Activated CD4-positive, alpha-beta T cell treated with anti-CD3 and anti-CD28 coated beads for 48 hours (primary cell): ENCODE data around the gene VSIG4.

ENCODE experiments used
- DNase-seq: peaks from one replicate; pipeline ENCODE4 v3.0.0-alpha.2; 2020

VSIG4 gene

GRCh38 chrX:66023385-66024091, 16.3 kb downstream of the VSIG4 start:
- DNase-seq: no peak

GRCh38 chrX:66022632-66023384, 17.1 kb downstream of the VSIG4 start:
- no peak for DNase-seq

GRCh38 chrX:66021765-66022631, 17.9 kb downstream of the VSIG4 start:
- DNase-seq: no peak

- DNase-seq: no peak
These were observed 18.5 kb downstream of the VSIG4 start for GRCh38 chrX:66021401-66021764.

- DNase-seq: no peak
These were observed 19.1 kb downstream of the VSIG4 start for GRCh38 chrX:66020631-66021334.

GRCh38 chrX:66019974-66020373, 19.9 kb downstream of the VSIG4 start:
- no peak for DNase-seq

GRCh38 chrX:66019310-66019652, 20.6 kb downstream of the VSIG4 start:
- no peak for DNase-seq

- no peak for DNase-seq
These were observed 21.1 kb downstream of the VSIG4 start for GRCh38 chrX:66018585-66019309.

- no peak for DNase-seq
These were observed 22.2 kb downstream of the VSIG4 start for GRCh38 chrX:66017659-66018170.

GRCh38 chrX:66016905-66017658, 22.8 kb downstream of the VSIG4 start:
- DNase-seq: peak; percentile 13

GRCh38 chrX:66015900-66016689, 23.8 kb downstream of the VSIG4 start:
- no peak for DNase-seq

GRCh38 chrX:66015152-66015831, 24.6 kb downstream of the VSIG4 start:
- no peak for DNase-seq

- no peak for DNase-seq
These were observed 25.3 kb downstream of the VSIG4 start for GRCh38 chrX:66014556-66014955.

- no peak for DNase-seq
These were observed 25.8 kb downstream of the VSIG4 start for GRCh38 chrX:66014084-66014483.

- no peak for DNase-seq
These were observed 26.6 kb downstream of the VSIG4 start for GRCh38 chrX:66013194-66013816.

GRCh38 chrX:66012094-66012534, 27.8 kb downstream of the VSIG4 start:
- DNase-seq: no peak

- no peak for DNase-seq
These were observed 30.5 kb downstream of the VSIG4 start for GRCh38 chrX:66009231-66009845.

GRCh38 chrX:66008328-66008970, 31.4 kb downstream of the VSIG4 start:
- no peak for DNase-seq
